Spinal cord (tissue), 10 donors: ENCODE measurements around the gene POU2F1. TPM values are rescaled to one million over a fixed set of nuclear protein-coding genes. Genes with fewer than 3 reads are reported as not detected.
"Not testable (repeated sequence)": the region's sequence is repeated elsewhere in the genome, so short reads cannot be mapped to it uniquely, and the experiment has no call there.

Experiments used
- DNase-seq, 6 donors: peaks; one replicate each; pipeline versions ENCODE4 v3.0.0 to v3.0.0-alpha.2; 2013 to 2015; ENCODE audit warnings: low spot score in 6 of 6, low read depth in 4 of 6
- H3K27ac ChIP-seq: one replicate; pipeline ENCODE4 v1.5.1; 2013; ENCODE audit warnings: low read depth, low read length, control low read depth
- H3K27me3 ChIP-seq: one replicate; pipeline ENCODE4 v1.6.1; 2013; ENCODE audit warnings: low read length; ENCODE audit not compliant: control insufficient read depth, insufficient read depth
- H3K36me3 ChIP-seq: one replicate; pipeline ENCODE4 v1.6.1; 2013; ENCODE audit warnings: low read length; ENCODE audit not compliant: control insufficient read depth, insufficient read depth
- H3K4me1 ChIP-seq: one replicate; pipeline ENCODE4 v1.6.1; 2013; ENCODE audit warnings: low read length; ENCODE audit not compliant: control insufficient read depth, insufficient read depth
- H3K4me3 ChIP-seq: one replicate; pipeline ENCODE4 v1.5.1; 2013; ENCODE audit warnings: low read depth, low read length, control low read depth
- H3K9me3 ChIP-seq: one replicate; pipeline ENCODE4 v1.6.1; 2013; ENCODE audit warnings: low read length; ENCODE audit not compliant: control insufficient read depth, insufficient read depth
- WGBS: methylation state at CpG from one replicate; pipeline ENCODE4 v1.1.5; 2013; ENCODE audit warnings: missing lambda C conversion rate; ENCODE audit not compliant: insufficient coverage; 5-methylcytosine and 5-hydroxymethylcytosine counted together
- polyA plus RNA-seq, 2 donors: library from polyadenylated mRNA; unstranded; fragments of 120-200 nt; gene quantifications; one replicate each; pipeline ENCODE4 v1.2.1, GENCODE V29; 2013; ENCODE audit not compliant: insufficient read length in 2 of 2
- total RNA-seq, 2 donors: library from RNA; depleted of rRNA in 1 of 2; stranded (reverse); fragments of 120-200 nt in 1 of 2; fragments of >200 nt in 1 of 2; gene quantifications; one replicate each; pipeline versions ENCODE4 v1.2.3 to v1.2.4, GENCODE V29; 2013 to 2014
- donor health status: healthy.

POU2F1 gene
- total and polyA plus RNA-seq, 4 donors, result 14.2 to 28.8 (median 17.3) TPM

DNA sequence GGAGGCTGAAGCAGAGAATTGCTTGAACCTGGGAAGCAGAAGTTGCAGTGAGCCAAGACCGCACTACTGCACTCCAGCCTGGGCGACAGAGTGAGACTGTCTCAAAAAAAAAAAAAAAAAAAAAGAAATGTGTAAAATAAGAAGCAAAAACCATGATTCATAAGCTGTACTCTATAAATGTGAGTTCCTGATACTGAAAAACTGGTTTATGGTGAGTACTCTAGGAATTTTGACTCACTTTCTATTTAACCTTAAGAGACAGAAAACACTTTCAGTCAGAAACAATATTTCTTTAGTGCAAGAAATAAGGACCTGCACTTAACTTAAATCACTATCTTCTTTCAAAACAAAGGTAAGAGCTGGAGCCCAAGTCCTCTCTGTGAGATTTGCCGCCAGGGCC is 19.9 kb upstream of the POU2F1 start:
- 100% methylated on average over 1 of the region's 3 CpGs for WGBS
- DNase-seq, result no peak
- no peak overlapping the region for H3K4me3 ChIP-seq
- no peak overlapping the region for H3K27ac ChIP-seq
- H3K9me3 ChIP-seq, result no peaks in the 10 kb centered on the region
- no peaks in the 10 kb centered on the region for H3K4me1 ChIP-seq
- no peaks in the 10 kb centered on the region for H3K36me3 ChIP-seq
- no peaks in the 10 kb centered on the region for H3K27me3 ChIP-seq

DNA sequence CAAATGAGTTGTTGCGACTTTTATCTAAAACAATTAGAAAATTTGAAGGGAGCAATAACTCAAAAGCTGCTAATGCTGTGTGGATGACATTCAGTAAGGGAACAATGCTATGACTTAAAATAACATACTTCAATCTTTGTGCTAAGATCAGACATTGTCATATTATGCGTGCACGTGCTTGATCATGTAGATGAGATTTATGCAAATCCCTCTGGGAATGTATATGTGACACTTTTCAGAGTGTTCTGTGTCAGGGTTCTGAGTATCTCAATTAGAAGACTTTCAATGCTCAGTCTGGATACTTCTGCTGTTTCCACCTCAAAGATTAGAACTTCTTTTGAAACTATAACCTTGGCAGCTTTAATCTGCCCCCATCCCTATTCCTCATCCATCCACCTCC is 18.6 kb upstream of the POU2F1 start:
- Histone ChIP-seq H3K4me3 (no peak overlapping the region), H3K27ac (no peak overlapping the region), H3K9me3 (no peaks in the 10 kb centered on the region), H3K36me3 (no peaks in the 10 kb centered on the region), H3K27me3 (no peaks in the 10 kb centered on the region), H3K4me1 (no peaks in the 10 kb centered on the region)
- WGBS, result no CpG with 5 or more reads among the region's 3 CpGs
- no peak for DNase-seq

DNA sequence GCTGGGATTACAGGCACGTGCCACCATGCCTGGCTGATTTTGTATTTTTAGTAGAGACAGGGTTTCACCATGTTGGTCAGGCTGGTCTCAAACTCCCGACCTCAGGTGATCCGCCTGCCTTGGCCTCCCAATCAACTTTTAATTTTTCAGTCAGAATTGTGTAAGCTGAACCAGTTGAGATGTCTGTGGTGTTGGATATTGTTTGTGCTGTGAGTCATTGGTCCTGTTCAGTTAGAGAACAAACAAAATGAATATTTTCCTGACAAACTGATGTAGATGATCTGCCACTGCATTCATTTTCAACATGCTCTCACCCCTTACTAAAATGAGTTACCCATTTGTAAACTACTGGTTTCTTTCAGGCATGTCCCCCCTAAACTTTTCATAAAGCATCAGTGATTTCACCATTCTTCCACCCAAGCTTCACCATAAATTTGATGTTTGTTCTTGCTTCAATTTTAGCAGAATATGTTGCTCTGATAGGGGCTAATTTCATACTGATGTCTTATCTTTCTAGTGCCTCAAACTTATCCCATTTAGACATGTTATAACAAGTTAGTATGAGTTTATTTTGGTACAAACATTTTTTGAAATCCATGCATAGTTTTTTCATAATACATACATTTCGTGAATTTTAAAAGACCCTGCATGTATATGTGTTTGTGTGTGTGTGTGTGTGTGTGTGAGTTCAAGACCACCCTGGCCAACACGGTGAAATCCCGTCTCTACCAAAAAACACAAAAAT is 15.2 kb upstream of the POU2F1 start:
- not testable (repeated sequence) for H3K4me1 ChIP-seq, H3K27me3 ChIP-seq, H3K4me3 ChIP-seq, H3K36me3 ChIP-seq, H3K27ac ChIP-seq, DNase-seq, H3K9me3 ChIP-seq
- no CpG with 5 or more reads among the region's 6 CpGs for WGBS

DNA sequence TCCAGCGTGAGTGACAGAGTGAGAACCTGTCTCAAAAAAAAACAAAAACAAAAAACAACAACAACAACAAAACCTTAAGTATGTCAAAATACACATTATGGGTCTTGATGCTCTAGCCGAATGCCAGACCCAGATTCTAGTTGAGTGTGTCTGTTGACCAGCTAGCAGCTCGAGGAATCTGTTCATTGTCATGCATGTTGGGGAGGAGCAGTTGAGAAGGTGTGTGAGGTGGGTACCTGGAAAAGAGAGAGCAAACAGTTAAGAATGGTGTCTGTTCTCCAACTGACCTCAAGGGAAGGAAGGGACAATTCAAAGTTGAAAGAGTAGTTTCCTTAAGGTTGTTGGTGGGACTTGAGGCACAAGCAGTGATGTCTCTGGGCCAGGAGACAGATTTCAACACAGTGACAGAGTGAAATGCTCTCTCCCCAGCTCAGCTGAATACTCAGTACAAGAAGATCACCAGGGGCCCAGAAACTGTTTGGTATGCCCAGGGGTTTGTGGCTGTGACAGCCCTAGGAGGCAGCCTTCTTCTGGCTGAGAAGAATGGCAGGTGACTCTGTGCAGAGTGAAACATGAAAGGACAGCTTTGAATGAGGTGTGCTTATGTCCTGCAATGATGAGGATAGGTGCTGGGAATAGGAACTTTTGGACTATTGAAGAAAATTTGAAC is 14.4 kb upstream of the POU2F1 start:
- WGBS, result 76% methylated on average over 2 of the region's 3 CpGs

DNA sequence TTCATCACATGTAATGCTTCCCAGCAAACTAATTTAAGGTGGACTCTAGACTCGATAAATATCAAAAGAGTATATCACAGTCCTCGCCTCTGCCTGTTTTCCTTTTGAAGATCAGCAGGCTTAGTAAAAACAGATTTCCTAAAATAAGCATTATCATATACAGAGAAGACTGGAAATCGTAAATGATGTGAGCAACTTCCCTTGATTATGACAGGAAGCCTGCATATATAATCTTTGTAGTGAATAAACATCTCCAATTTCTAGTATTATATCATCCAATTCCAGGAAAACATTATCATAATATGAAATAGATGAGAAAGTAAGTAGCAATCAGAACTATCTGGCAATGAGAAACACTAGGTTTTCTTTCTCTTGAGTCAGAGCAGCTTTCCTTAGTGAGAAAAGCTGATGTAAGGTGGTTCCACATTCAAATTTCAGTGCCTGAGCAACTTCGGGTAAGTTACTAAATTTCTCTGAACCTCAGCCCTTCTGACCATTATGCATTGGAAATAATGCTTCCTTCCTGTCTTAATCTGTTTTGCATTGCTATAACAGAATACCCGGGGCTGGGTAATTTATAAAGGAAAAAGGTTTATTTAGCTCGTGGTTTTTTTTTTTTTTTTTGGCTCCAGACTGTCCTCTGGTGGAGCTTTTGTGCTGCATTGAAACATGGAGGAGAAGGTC is 12.6 kb upstream of the POU2F1 start:
- Histone ChIP-seq H3K4me3 (no peak overlapping the region), H3K4me1 (no peaks in the 10 kb centered on the region), H3K27me3 (no peaks in the 10 kb centered on the region), H3K27ac (no peak overlapping the region), H3K36me3 (no peaks in the 10 kb centered on the region), H3K9me3 (no peaks in the 10 kb centered on the region)
- no peak for DNase-seq
- 56% methylated on average over 2 of the region's 6 CpGs for WGBS

More for the DNA sequence above, 14.4 kb upstream of the POU2F1 start:
- H3K27me3 ChIP-seq, result no peaks in the 10 kb centered on the region
- no peak overlapping the region for H3K4me3 ChIP-seq
- H3K9me3 ChIP-seq, result no peaks in the 10 kb centered on the region
- no peak for DNase-seq
- no peaks in the 10 kb centered on the region for H3K36me3 ChIP-seq
- H3K4me1 ChIP-seq, result no peaks in the 10 kb centered on the region
- H3K27ac ChIP-seq, result no peak overlapping the region

DNA sequence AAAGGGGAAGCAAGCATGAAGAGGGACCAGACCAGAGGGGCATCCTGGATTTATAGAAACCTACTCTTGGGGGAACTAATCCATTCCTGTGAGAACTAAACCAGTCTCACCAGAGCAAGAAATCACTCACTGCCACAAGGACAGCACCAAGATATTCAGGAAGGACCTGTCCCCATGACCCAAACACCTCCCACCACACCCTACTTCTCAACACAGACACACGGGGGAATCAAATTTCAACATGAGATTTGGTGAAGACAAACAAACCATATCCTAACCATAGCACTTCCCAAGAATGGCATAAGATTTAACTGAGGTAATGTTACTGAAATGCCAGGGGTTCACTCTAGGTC is 12.1 kb upstream of the POU2F1 start:
- Histone ChIP-seq H3K27me3 (no peaks in the 10 kb centered on the region), H3K36me3 (no peaks in the 10 kb centered on the region), H3K27ac (no peak overlapping the region), H3K9me3 (no peaks in the 10 kb centered on the region), H3K4me1 (no peaks in the 10 kb centered on the region), H3K4me3 (no peak overlapping the region)
- WGBS, result 40% methylated on average over 1 of the region's 1 CpG
- DNase-seq, result no peak

DNA sequence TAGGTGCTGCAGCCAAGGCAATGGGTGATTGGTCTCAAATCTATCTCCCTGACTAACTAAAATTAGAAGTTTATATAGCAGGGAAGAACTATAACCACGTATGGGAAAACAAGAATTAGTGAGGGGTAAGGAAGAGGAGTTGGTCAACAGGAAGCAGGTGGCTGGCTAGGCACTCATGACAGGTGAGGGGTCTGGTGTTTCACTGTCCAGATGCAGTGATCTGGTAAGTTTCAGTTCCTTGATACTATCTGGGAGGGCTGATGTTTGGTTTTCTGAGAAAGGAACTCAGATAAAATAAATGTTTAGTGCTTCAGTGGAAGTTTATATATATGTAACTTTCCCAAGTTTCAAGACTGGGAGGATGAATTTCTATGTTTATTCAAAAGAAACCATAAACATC is 11.6 kb upstream of the POU2F1 start:
- Histone ChIP-seq H3K36me3 (no peaks in the 10 kb centered on the region), H3K27me3 (no peaks in the 10 kb centered on the region), H3K4me3 (no peak overlapping the region), H3K27ac (no peak overlapping the region), H3K4me1 (no peaks in the 10 kb centered on the region), H3K9me3 (no peaks in the 10 kb centered on the region)
- no CpG with 5 or more reads among the region's 1 CpG for WGBS
- DNase-seq, result no peak

DNA sequence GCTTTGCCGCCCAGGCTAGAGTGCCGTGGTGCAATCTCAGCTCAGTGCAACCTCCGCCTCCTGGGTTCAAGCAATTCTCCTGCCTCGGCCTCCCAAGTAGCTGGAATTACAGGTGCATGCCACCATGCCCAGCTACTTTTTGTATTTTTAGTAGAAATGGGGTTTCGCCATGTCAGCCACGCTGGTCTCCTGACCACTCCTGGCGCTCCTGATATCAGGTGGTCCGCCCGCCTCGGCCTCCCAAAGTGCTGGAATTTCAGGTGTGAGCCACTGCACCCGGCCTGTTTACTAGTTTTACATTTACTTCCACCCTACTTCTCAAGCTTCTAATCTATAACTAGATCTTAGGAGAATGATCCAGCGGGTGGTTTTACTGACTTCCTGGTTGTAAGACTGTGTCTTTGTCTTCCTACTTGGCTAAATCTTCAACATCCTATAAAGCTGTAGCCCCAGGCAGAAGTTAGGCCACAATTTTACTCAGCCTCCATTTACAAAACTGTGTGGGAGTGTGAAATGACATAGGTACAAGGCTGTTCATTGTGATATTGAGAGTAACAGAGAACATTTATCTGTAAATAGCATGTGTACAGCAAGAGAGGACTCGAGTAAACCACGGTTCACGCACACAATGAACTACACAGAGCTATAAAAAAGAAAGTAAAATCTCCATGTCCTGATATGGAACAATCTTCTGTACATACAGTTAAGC is 9.6 kb upstream of the POU2F1 start:
- Histone ChIP-seq H3K4me3 (no peak overlapping the region), H3K27ac (no peak overlapping the region), H3K9me3 (no peaks in the 10 kb centered on the region), H3K36me3 (no peaks in the 10 kb centered on the region), H3K4me1 (no peaks in the 10 kb centered on the region), H3K27me3 (no peaks in the 10 kb centered on the region)
- no peak for DNase-seq
- WGBS, result 99% methylated on average over 10 of the region's 15 CpGs

DNA sequence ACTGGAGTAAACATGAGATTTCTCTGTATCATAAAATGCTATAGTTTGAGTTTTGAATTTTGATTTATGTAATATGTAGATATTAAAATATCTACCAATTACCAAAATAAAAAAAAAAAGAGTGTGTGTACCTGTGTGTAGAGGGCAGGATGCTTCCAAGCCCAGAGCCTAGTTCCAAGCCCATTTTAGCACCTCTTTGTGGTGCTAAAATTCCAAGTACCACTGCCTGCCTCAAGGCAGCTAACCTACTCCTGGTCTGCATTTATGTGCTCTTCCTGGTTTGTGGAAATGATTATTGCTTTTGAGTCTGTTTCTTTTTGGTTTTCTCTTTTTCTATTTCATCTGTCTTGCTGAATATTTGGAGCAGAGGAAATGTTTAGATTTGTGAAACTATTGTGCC is 8.7 kb upstream of the POU2F1 start:
- Histone ChIP-seq H3K27ac (no peak overlapping the region), H3K36me3 (no peaks in the 10 kb centered on the region), H3K4me1 (no peaks in the 10 kb centered on the region)

More for the DNA sequence above, 8.7 kb upstream of the POU2F1 start:
- Histone ChIP-seq H3K27me3 (no peaks in the 10 kb centered on the region), H3K4me3 (no peak overlapping the region), H3K9me3 (no peaks in the 10 kb centered on the region)
- DNase-seq, result no peak
